HepG2 (cell line): ENCODE measurements around the gene RPS6KA2. TPM values are rescaled to one million over a fixed set of nuclear protein-coding genes. Genes with fewer than 3 reads are reported as not detected.

Source experiments
- CHCHD3 ChIP-seq: sonication (generic); formaldehyde crosslinking; IDR thresholded peaks from 2 replicates; pipeline ENCODE4 v1.8.0; 2022; ENCODE audit warnings: mild to moderate bottlenecking, missing genetic modification reagents, moderate library complexity
- GLMP ChIP-seq: sonication (generic); formaldehyde crosslinking; IDR thresholded peaks from 2 replicates; pipeline ENCODE4 v1.9.0; 2021; ENCODE audit warnings: missing genetic modification reagents, mild to moderate bottlenecking, borderline replicate concordance
- KLF15 ChIP-seq: sonication (generic); formaldehyde crosslinking; IDR thresholded peaks from 2 replicates; pipeline ENCODE4 v1.8.1; 2023; ENCODE audit warnings: borderline replicate concordance, mild to moderate bottlenecking, inconsistent platforms, missing genetic modification reagents, mixed read lengths
- MATR3 ChIP-seq: sonication (generic); formaldehyde crosslinking; IDR thresholded peaks from 2 replicates; pipeline ENCODE4 v1.4.0; 2020; ENCODE audit warnings: missing genetic modification reagents
- MED13 ChIP-seq: sonication (generic); formaldehyde crosslinking; IDR thresholded peaks from 2 replicates; pipeline ENCODE4 v1.5.0; 2020; ENCODE audit warnings: missing genetic modification reagents
- MIER2 ChIP-seq: IDR thresholded peaks from 2 replicates; pipeline ENCODE4 v1.6.1; 2016; ENCODE audit warnings: missing biosample characterization, missing genetic modification reagents
- NAIF1 ChIP-seq: sonication (generic); formaldehyde crosslinking; IDR thresholded peaks from 2 replicates; pipeline ENCODE4 v1.5.0; 2020; ENCODE audit warnings: mild to moderate bottlenecking, missing genetic modification reagents, borderline replicate concordance
- NBN ChIP-seq: fragments of 450-650 bp; conservative IDR thresholded peaks from 2 replicates; pipeline ENCODE4 v1.6.1; 2017
- PAWR ChIP-seq: sonication (generic); formaldehyde crosslinking; IDR thresholded peaks from 2 replicates; pipeline ENCODE4 v1.4.0; 2020; ENCODE audit warnings: missing genetic modification reagents, mild to moderate bottlenecking, borderline replicate concordance
- RFXANK ChIP-seq: IDR thresholded peaks from 2 replicates; pipeline ENCODE4 v1.6.1; 2016
- SAP130 ChIP-seq: IDR thresholded peaks from 2 replicates; pipeline ENCODE4 v1.6.1; 2016; ENCODE audit warnings: low read depth
- SRSF1 ChIP-seq: fragments of 200-400 bp; formaldehyde crosslinking; optimal IDR thresholded peaks from 2 replicates; pipeline ENCODE3; 2017; ENCODE audit warnings: mild to moderate bottlenecking, low read depth, low read length, moderate library complexity
- TERF1 ChIP-seq: sonication (generic); formaldehyde crosslinking; IDR thresholded peaks from 2 replicates; pipeline ENCODE4 v1.8.0; 2022; ENCODE audit warnings: mild to moderate bottlenecking, missing genetic modification reagents, moderate library complexity
- ZMYM4 ChIP-seq: sonication (generic); formaldehyde crosslinking; IDR thresholded peaks from 2 replicates; pipeline ENCODE4 v1.8.1; 2023; ENCODE audit warnings: mild to moderate bottlenecking, missing genetic modification reagents
- ZNF264 ChIP-seq: sonication (generic); formaldehyde crosslinking; IDR thresholded peaks from 2 replicates; pipeline ENCODE4 v1.4.0; 2020; ENCODE audit warnings: missing genetic modification reagents
- ZNF441 ChIP-seq: sonication (generic); formaldehyde crosslinking; IDR thresholded peaks from 2 replicates; pipeline ENCODE4 v1.7.0; 2021; ENCODE audit warnings: missing genetic modification reagents, borderline replicate concordance
- ZNF510 ChIP-seq: sonication (generic); formaldehyde crosslinking; IDR thresholded peaks from 2 replicates; pipeline ENCODE4 v1.4.0; 2020; ENCODE audit warnings: low read depth, mild to moderate bottlenecking, missing genetic modification reagents
- ZNF549 ChIP-seq: sonication (generic); formaldehyde crosslinking; IDR thresholded peaks from 2 replicates; pipeline ENCODE4 v1.5.0; 2020; ENCODE audit warnings: missing genetic modification reagents
- ZNF737 ChIP-seq: sonication (generic); formaldehyde crosslinking; IDR thresholded peaks from 2 replicates; pipeline ENCODE4 v1.5.0; 2020; ENCODE audit warnings: missing genetic modification reagents, mild to moderate bottlenecking, borderline replicate concordance
- ZNF773 ChIP-seq: sonication (generic); formaldehyde crosslinking; IDR thresholded peaks from 2 replicates; pipeline ENCODE4 v1.4.0; 2020; ENCODE audit warnings: missing genetic modification reagents, borderline replicate concordance
- polyA plus RNA-seq, 8 experiments: library from polyadenylated mRNA; depleted of rRNA in 3 of 8; stranded (reverse) in 7 of 8; unstranded in 1 of 8; fragments of >200 nt; fragmentation: Illumina TruSeq in 4 of 8; extraction: Trizol in 4 of 8; gene quantifications; 2 replicates each; pipeline versions ENCODE4 v1.2.1 to v1.2.3, GENCODE V29; 2011 to 2016; ENCODE audit warnings: low read depth in 4 of 8, missing spikeins in 1 of 8, mixed read lengths in 1 of 8; ENCODE audit not compliant: insufficient read depth in 1 of 8
- total RNA-seq, 5 experiments: library from RNA; depleted of rRNA; stranded (reverse); fragments of >200 nt; fragmentation: Illumina TruSeq; extraction: Trizol; gene quantifications; 2 replicates each; pipeline ENCODE4 v1.2.3, GENCODE V29; 2016; ENCODE audit warnings: low read depth in 1 of 5
- TF ChIP-seq, protein P1 (sequence below): sonication (generic); formaldehyde crosslinking; IDR thresholded peaks from 2 replicates; pipeline ENCODE4 v1.5.0; 2020; ENCODE audit warnings: missing genetic modification reagents
- TF ChIP-seq, protein P2 (sequence below): sonication (generic); formaldehyde crosslinking; IDR thresholded peaks from 2 replicates; pipeline ENCODE4 v1.4.0; 2020; ENCODE audit warnings: missing genetic modification reagents, borderline replicate concordance
- TF ChIP-seq, protein P3 (sequence below): sonication (generic); formaldehyde crosslinking; IDR thresholded peaks from 2 replicates; pipeline ENCODE4 v1.4.0; 2020; ENCODE audit warnings: missing genetic modification reagents; ENCODE audit errors: not compliant biosample characterization
- TF ChIP-seq, protein P4 (sequence below): sonication (generic); formaldehyde crosslinking; IDR thresholded peaks from 2 replicates; pipeline ENCODE4 v1.9.0; 2022; ENCODE audit warnings: missing genetic modification reagents, mild to moderate bottlenecking, borderline replicate concordance

RPS6KA2 gene
- total and polyA plus RNA-seq, 2 of the 13 experiments (the other 11 are each of a cell fraction or from before 2014, with no cell fraction given) = 0.22 to 0.38 TPM

DNA sequence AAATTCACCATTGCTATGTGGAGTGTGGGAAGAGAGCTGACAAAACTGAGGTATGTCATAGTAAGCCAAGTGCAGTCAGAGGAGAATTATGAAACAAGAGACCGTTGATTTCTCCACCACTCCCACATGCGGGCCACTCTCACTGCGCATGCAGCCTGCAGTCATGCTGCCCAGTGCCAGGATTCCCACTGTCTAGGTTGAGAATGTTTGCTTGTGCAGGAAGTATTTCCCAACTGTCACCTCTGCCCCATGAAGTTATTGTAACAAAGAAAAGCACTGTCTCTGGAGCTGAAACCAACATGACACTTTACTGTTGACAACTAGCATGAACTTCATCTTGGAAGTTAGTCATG lies 266.0 kb downstream of the RPS6KA2 start (continued):
- TF ChIP-seq, protein P1, sequence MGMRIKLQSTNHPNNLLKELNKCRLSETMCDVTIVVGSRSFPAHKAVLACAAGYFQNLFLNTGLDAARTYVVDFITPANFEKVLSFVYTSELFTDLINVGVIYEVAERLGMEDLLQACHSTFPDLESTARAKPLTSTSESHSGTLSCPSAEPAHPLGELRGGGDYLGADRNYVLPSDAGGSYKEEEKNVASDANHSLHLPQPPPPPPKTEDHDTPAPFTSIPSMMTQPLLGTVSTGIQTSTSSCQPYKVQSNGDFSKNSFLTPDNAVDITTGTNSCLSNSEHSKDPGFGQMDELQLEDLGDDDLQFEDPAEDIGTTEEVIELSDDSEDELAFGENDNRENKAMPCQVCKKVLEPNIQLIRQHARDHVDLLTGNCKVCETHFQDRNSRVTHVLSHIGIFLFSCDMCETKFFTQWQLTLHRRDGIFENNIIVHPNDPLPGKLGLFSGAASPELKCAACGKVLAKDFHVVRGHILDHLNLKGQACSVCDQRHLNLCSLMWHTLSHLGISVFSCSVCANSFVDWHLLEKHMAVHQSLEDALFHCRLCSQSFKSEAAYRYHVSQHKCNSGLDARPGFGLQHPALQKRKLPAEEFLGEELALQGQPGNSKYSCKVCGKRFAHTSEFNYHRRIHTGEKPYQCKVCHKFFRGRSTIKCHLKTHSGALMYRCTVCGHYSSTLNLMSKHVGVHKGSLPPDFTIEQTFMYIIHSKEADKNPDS (CRISPR knock-in tag) = peak; percentile 89
- peak; percentile 86; the same call in 1 of the 2 replicates for TF ChIP-seq MED13
- peak; percentile 87 for TF ChIP-seq NAIF1 (CRISPR knock-in tag)
- TF ChIP-seq ZNF549 = no peak
- TF ChIP-seq, protein P2, sequence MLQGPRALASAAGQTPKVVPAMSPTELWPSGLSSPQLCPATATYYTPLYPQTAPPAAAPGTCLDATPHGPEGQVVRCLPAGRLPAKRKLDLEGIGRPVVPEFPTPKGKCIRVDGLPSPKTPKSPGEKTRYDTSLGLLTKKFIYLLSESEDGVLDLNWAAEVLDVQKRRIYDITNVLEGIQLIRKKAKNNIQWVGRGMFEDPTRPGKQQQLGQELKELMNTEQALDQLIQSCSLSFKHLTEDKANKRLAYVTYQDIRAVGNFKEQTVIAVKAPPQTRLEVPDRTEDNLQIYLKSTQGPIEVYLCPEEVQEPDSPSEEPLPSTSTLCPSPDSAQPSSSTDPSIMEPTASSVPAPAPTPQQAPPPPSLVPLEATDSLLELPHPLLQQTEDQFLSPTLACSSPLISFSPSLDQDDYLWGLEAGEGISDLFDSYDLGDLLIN (CRISPR knock-in tag) = peak; percentile 60; the same call in 1 of the 2 replicates
- no peak for TF ChIP-seq KLF15 (CRISPR knock-in tag)
- no peak for TF ChIP-seq ZNF737 (CRISPR knock-in tag)
- peak; percentile 79; the same call in 1 of the 2 replicates for TF ChIP-seq ZNF773 (CRISPR knock-in tag)
- TF ChIP-seq SRSF1 = no peak
- TF ChIP-seq, protein P3, sequence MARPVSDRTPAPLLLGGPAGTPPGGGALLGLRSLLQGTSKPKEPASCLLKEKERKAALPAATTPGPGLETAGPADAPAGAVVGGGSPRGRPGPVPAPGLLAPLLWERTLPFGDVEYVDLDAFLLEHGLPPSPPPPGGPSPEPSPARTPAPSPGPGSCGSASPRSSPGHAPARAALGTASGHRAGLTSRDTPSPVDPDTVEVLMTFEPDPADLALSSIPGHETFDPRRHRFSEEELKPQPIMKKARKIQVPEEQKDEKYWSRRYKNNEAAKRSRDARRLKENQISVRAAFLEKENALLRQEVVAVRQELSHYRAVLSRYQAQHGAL (CRISPR knock-in tag) = peak; percentile 94
- no peak for TF ChIP-seq PAWR (CRISPR knock-in tag)
- no peak for TF ChIP-seq TERF1 (CRISPR knock-in tag)
- no peak for TF ChIP-seq CHCHD3
- TF ChIP-seq SAP130 = peak; percentile 100
- peak; percentile 90 for TF ChIP-seq MIER2 (CRISPR knock-in tag)
- peak; percentile 94 for TF ChIP-seq ZNF441 (CRISPR knock-in tag)
- TF ChIP-seq MATR3 (CRISPR knock-in tag) = no peak
- TF ChIP-seq RFXANK (CRISPR knock-in tag) = peak; percentile 63; the same call in 1 of the 2 replicates
- TF ChIP-seq ZNF510 (CRISPR knock-in tag) = no peak
- peak; percentile 95 for TF ChIP-seq ZMYM4 (CRISPR knock-in tag)
- no peak for TF ChIP-seq NBN
- TF ChIP-seq GLMP = no peak
- TF ChIP-seq, protein P4, sequence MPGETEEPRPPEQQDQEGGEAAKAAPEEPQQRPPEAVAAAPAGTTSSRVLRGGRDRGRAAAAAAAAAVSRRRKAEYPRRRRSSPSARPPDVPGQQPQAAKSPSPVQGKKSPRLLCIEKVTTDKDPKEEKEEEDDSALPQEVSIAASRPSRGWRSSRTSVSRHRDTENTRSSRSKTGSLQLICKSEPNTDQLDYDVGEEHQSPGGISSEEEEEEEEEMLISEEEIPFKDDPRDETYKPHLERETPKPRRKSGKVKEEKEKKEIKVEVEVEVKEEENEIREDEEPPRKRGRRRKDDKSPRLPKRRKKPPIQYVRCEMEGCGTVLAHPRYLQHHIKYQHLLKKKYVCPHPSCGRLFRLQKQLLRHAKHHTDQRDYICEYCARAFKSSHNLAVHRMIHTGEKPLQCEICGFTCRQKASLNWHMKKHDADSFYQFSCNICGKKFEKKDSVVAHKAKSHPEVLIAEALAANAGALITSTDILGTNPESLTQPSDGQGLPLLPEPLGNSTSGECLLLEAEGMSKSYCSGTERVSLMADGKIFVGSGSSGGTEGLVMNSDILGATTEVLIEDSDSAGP (CRISPR knock-in tag) = peak; percentile 77
- peak; percentile 96 for TF ChIP-seq ZNF264 (CRISPR knock-in tag)
